ENCODE data around the gene EPB41. TPM values are rescaled to one million over a fixed set of nuclear protein-coding genes. Genes with fewer than 3 reads are reported as not detected.

Gene EPB41
- total RNA-seq, 2 experiments from 2014 or later, result 138 to 145 TPM

- Mint-ChIP-seq H3K4me1 (ENCODE audit: low read depth) (peaks cover 38% of the 10 kb centered on the region), H3K4me3 (no peak overlapping the region), H3K36me3 (ENCODE audit: low read depth) (no peaks in the 10 kb centered on the region), H3K27me3 (no peaks in the 10 kb centered on the region), H3K9me3 (no peaks in the 10 kb centered on the region), H3K27ac (no peak overlapping the region)
- DNase-seq, result no peak
- TF ChIP-seq CTCF (IDR thresholded peaks at IDR 0.05), result no peak
- peaks cover 30% of the 10 kb centered on the region for H3K4me1 ChIP-seq (ENCODE audit: insufficient read depth, low read length)
- no peak for ATAC-seq (ENCODE audit: poor library complexity)
- H3K36me3 ChIP-seq (ENCODE audit: insufficient read depth, low read length), result no peaks in the 10 kb centered on the region
- intact Hi-C loops (cut with DNase I, micrococcal nuclease), result no loop called here
- H3K9me3 ChIP-seq (ENCODE audit: control insufficient read depth in 1 of 2, insufficient read depth in 1 of 2, low read length in 2 of 2), result peaks cover 0 to 5% of the 10 kb centered on the region in 2 experiments
- H3K4me3 ChIP-seq (ENCODE audit: low read length), result no peak overlapping the region
- no peak overlapping the region for H3K27ac ChIP-seq (ENCODE audit: low read depth in 1 of 2, low read length in 2 of 2)
- H3K27me3 ChIP-seq (ENCODE audit: control insufficient read depth in 1 of 2, insufficient read depth in 2 of 2, low read length in 2 of 2), result no peaks in the 10 kb centered on the region
- CTCF ChIA-PET, result interaction anchor here (1.6 kb wide), 1 partner anchor 14 kb away, joined by 4 read pairs; the partner anchor contains the start of gene EPB41
- POLR2A ChIA-PET, result interaction anchor here (0.6 to 2.9 kb wide), 3 partner anchors 14 to 77 kb away, joined by 3 to 10 read pairs (median 3); partner anchors contain the start of gene EPB41
Measured at GRCh38 chr1:28900562-28900961, 13.8 kb upstream of the EPB41 start.

- H3K9me3 Mint-ChIP-seq, result no peaks in the 10 kb centered on the region
- Histone ChIP-seq H3K4me3 (ENCODE audit: low read length) (no peak overlapping the region), H3K36me3 (ENCODE audit: insufficient read depth, low read length) (no peaks in the 10 kb centered on the region), H3K27ac (ENCODE audit: low read depth in 1 of 2, low read length in 2 of 2) (no peak overlapping the region), H3K4me1 (ENCODE audit: insufficient read depth, low read length) (peaks cover 24% of the 10 kb centered on the region), H3K9me3 (ENCODE audit: control insufficient read depth in 1 of 2, insufficient read depth in 1 of 2, low read length in 2 of 2) (peaks cover 0 to 5% of the 10 kb centered on the region in 2 experiments), H3K27me3 (ENCODE audit: control insufficient read depth in 1 of 2, insufficient read depth in 2 of 2, low read length in 2 of 2) (no peaks in the 10 kb centered on the region)
- H3K36me3 Mint-ChIP-seq (ENCODE audit: low read depth), result no peaks in the 10 kb centered on the region
- TF ChIP-seq CTCF (IDR thresholded peaks at IDR 0.05), result no peak
- no peaks in the 10 kb centered on the region for H3K27me3 Mint-ChIP-seq
- DNase-seq, result no peak
- ChIA-PET CTCF (interaction anchor here (0.8 to 1.1 kb wide), 2 partner anchors 9 to 21 kb away, joined by 3 read pairs; no protein-coding TSS in a partner anchor), POLR2A (interaction anchor here (1.0 to 1.9 kb wide), 3 partner anchors 11 to 24 kb away, joined by 4 to 6 read pairs (median 5); no protein-coding TSS in a partner anchor)
- no peak for ATAC-seq (ENCODE audit: poor library complexity)
- intact Hi-C loops (cut with DNase I, micrococcal nuclease), result no loop called here
- H3K27ac Mint-ChIP-seq, result no peak overlapping the region
- no peak overlapping the region for H3K4me3 Mint-ChIP-seq
- H3K4me1 Mint-ChIP-seq (ENCODE audit: low read depth), result peaks cover 24% of the 10 kb centered on the region
Measured at GRCh38 chr1:28902738-28903137, 11.6 kb upstream of the EPB41 start.

GRCh38 chr1:28905921-28906666 is 8.3 kb upstream of the EPB41 start:
- no peak for TF ChIP-seq CTCF (IDR thresholded peaks at IDR 0.05)
- Mint-ChIP-seq H3K27ac (no peak overlapping the region), H3K4me1 (ENCODE audit: low read depth) (no peaks in the 10 kb centered on the region), H3K27me3 (no peaks in the 10 kb centered on the region), H3K36me3 (ENCODE audit: low read depth) (no peaks in the 10 kb centered on the region), H3K9me3 (no peaks in the 10 kb centered on the region), H3K4me3 (no peak overlapping the region)
- Histone ChIP-seq H3K27me3 (ENCODE audit: control insufficient read depth in 1 of 2, insufficient read depth in 2 of 2, low read length in 2 of 2) (no peaks in the 10 kb centered on the region), H3K27ac (ENCODE audit: low read depth in 1 of 2, low read length in 2 of 2) (no peak overlapping the region), H3K36me3 (ENCODE audit: insufficient read depth, low read length) (no peaks in the 10 kb centered on the region), H3K4me3 (ENCODE audit: low read length) (no peak overlapping the region), H3K9me3 (ENCODE audit: control insufficient read depth in 1 of 2, insufficient read depth in 1 of 2, low read length in 2 of 2) (peaks cover 0 to 5% of the 10 kb centered on the region in 2 experiments), H3K4me1 (ENCODE audit: insufficient read depth, low read length) (peaks cover 5% of the 10 kb centered on the region)
- DNase-seq (no peak), ATAC-seq (ENCODE audit: poor library complexity) (no peak)
- intact Hi-C loops (cut with DNase I, micrococcal nuclease), result no loop called here
- POLR2A ChIA-PET, result no interaction called here
- CTCF ChIA-PET, result interaction anchor here (0.7 to 1.1 kb wide), 2 partner anchors 50 to 127 kb away, joined by 3 to 4 read pairs; no protein-coding TSS in a partner anchor

All from CD4-positive, alpha-beta T cell (primary cell).